MM.1S (cell line): ENCODE results near the gene RASSF7.
"Not testable (repeated sequence)": the region's sequence is repeated elsewhere in the genome, so short reads cannot be mapped to it uniquely, and the experiment has no call there.

ENCODE experiments used
- CTCF ChIP-seq: fragments of 300-600 bp; sonication (generic); IDR thresholded peaks from 2 replicates; pipeline ENCODE4 v1.5.1; 2016; ENCODE audit warnings: antibody characterized with exemption, low read length, mixed read lengths
- EZH2 ChIP-seq: fragments of 300-600 bp; sonication (generic); optimal IDR thresholded peaks from 2 replicates; pipeline ENCODE3; 2017; ENCODE audit warnings: low read depth, mild to moderate bottlenecking, antibody characterized with exemption, low read length, mixed read lengths
- EZH2phosphoT487 ChIP-seq: fragments of 300-600 bp; sonication (generic); IDR thresholded peaks from 2 replicates; pipeline ENCODE4 v1.6.1; 2018; ENCODE audit warnings: antibody characterized with exemption, low read length

GRCh38 chr11:516918-517685 lies 43.7 kb upstream of the RASSF7 start:
- TF ChIP-seq EZH2, CTCF, EZH2phosphoT487: not testable (repeated sequence)
